ENCODE data around the gene XPNPEP1. TPM values are rescaled to one million over a fixed set of nuclear protein-coding genes. Genes with fewer than 3 reads are reported as not detected.

The XPNPEP1 gene
- total RNA-seq, 1 donor from 2014 or later: 80.6 TPM

DNA sequence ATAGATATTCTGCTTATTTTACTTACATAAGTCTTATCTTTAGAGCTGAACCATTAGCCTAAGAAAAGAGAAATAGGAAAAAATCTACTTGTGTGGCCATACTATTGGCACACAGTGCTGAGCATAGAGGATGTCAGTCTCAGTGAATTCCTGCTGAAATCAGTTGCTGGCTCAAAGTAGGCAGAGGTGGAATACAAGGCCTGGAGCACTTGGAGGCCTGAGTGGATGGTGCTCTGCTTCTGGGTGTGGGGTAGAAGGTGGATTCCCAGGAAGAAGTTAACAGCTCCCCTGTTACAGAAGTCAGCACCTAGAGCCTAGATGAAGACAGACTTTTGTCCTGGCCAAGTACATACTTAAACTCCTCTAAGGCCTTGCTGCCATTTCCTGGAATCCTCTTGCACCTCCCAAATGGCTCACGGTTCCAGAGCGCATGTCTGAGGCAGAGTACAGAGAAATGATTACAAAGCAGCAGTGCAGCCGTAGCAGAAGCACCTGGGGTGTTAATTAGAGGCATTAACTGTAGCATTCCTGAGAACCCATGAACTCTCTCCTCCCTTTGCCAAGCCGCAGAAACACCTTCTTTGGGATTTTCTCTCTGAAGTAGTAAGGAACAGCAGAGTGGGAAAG is 18.0 kb upstream of the XPNPEP1 start:
- Mint-ChIP-seq H3K27me3 (ENCODE audit: low read depth) (peaks cover 2% of the 10 kb centered on the region), H3K27ac (ENCODE audit: unreplicated experiment) (no peak overlapping the region), H3K4me3 (ENCODE audit: unreplicated experiment) (no peak overlapping the region), H3K4me1 (ENCODE audit: low read depth) (peaks cover 14% of the 10 kb centered on the region), H3K9me3 (ENCODE audit: low read depth) (no peaks in the 10 kb centered on the region), H3K36me3 (ENCODE audit: low read depth) (peaks cover 2% of the 10 kb centered on the region)
- TF ChIP-seq, protein P1, sequence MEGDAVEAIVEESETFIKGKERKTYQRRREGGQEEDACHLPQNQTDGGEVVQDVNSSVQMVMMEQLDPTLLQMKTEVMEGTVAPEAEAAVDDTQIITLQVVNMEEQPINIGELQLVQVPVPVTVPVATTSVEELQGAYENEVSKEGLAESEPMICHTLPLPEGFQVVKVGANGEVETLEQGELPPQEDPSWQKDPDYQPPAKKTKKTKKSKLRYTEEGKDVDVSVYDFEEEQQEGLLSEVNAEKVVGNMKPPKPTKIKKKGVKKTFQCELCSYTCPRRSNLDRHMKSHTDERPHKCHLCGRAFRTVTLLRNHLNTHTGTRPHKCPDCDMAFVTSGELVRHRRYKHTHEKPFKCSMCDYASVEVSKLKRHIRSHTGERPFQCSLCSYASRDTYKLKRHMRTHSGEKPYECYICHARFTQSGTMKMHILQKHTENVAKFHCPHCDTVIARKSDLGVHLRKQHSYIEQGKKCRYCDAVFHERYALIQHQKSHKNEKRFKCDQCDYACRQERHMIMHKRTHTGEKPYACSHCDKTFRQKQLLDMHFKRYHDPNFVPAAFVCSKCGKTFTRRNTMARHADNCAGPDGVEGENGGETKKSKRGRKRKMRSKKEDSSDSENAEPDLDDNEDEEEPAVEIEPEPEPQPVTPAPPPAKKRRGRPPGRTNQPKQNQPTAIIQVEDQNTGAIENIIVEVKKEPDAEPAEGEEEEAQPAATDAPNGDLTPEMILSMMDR (IDR thresholded peaks at IDR 0.05): no peak
- no peak for DNase-seq (ENCODE audit: low spot score)

DNA sequence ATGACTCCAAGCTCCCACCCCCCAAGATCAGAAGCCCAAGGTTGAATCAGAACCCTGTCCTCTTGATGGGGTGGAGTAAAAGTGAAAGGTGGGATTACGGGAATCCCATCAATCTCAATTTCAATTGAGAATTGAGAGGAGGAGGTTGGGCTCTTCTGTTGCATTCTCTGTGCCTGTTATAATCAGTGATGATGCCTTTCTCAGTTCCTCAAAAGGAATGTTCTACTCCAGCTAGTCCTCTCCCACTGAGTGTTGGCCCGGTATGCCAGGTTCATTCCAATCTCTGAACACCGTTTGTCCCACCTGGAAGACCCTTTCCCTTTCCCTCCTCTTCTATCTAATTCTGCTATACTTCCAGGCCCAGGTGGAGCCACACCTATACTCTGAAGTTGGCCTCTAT is 17.2 kb upstream of the XPNPEP1 start:
- Mint-ChIP-seq H3K4me3 (ENCODE audit: unreplicated experiment) (no peak overlapping the region), H3K9me3 (ENCODE audit: low read depth) (no peaks in the 10 kb centered on the region), H3K27ac (ENCODE audit: unreplicated experiment) (no peak overlapping the region), H3K36me3 (ENCODE audit: low read depth) (no peaks in the 10 kb centered on the region), H3K4me1 (ENCODE audit: low read depth) (peaks cover 20% of the 10 kb centered on the region), H3K27me3 (ENCODE audit: low read depth) (no peaks in the 10 kb centered on the region)
- no peak for DNase-seq (ENCODE audit: low spot score)
- TF ChIP-seq, protein P1 (IDR thresholded peaks at IDR 0.05): no peak

DNA sequence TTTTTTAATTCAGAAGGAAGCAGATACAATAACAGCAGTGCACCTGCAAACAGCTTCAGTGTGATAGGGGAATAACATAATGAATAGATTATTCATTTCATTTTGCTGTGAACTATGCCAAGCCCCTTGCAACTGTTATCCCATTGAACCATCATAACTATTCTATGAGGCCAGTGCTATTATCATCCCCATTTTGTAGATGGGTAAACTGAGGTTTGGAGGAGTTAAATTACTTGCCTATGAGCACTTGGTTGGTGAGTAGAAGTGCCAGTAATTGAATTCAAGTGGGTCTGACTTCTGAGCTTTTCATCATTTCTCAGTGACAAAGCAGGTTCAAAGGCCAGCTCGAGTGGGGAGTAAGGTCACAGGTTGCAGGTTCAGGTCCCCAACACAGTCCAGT is 16.8 kb upstream of the XPNPEP1 start:
- H3K36me3 Mint-ChIP-seq (ENCODE audit: low read depth): no peaks in the 10 kb centered on the region
- TF ChIP-seq, protein P1 (IDR thresholded peaks at IDR 0.05): no peak
- peaks cover 24% of the 10 kb centered on the region for H3K4me1 Mint-ChIP-seq (ENCODE audit: low read depth)
- no peaks in the 10 kb centered on the region for H3K9me3 Mint-ChIP-seq (ENCODE audit: low read depth)
- H3K27ac Mint-ChIP-seq (ENCODE audit: unreplicated experiment): no peak overlapping the region
- no peak for DNase-seq (ENCODE audit: low spot score)
- no peak overlapping the region for H3K4me3 Mint-ChIP-seq (ENCODE audit: unreplicated experiment)
- no peaks in the 10 kb centered on the region for H3K27me3 Mint-ChIP-seq (ENCODE audit: low read depth)

DNA sequence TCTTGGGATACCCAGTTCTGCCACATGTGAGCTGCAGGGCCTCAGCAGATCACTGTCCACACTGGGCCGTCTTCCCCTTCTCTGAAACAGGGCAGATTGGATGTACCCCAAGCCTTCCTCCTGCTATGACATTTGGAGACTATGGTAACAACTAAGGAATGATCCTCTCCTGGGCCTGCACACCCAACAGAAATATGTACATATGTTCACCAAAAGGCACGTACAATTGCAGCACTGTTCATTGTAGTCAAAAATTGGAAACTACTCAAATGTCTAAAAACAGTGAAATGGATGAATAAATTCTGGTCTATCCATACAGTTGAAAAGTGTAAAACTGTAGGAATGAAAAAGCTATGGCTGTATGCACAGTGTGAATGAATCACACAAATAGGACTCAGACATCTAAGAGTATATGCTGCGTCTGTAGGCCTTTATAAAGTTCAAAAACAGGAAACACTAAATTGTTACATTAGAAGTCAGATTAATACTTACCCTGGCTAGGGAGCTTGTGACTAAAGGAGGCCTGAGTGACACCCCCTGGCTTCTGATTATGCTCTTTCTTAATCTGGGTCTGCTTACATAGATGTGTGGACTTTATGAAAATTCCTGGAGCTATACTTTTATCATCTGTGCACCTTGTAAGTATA is 16.1 kb upstream of the XPNPEP1 start:
- no peak for DNase-seq (ENCODE audit: low spot score)
- TF ChIP-seq, protein P1 (IDR thresholded peaks at IDR 0.05): no peak
- H3K36me3 Mint-ChIP-seq (ENCODE audit: low read depth): no peaks in the 10 kb centered on the region
- H3K9me3 Mint-ChIP-seq (ENCODE audit: low read depth): no peaks in the 10 kb centered on the region
- no peaks in the 10 kb centered on the region for H3K27me3 Mint-ChIP-seq (ENCODE audit: low read depth)
- peaks cover 31% of the 10 kb centered on the region for H3K4me1 Mint-ChIP-seq (ENCODE audit: low read depth)
- H3K4me3 Mint-ChIP-seq (ENCODE audit: unreplicated experiment): no peak overlapping the region
- H3K27ac Mint-ChIP-seq (ENCODE audit: unreplicated experiment): peak overlapping the region; percentile 5

DNA sequence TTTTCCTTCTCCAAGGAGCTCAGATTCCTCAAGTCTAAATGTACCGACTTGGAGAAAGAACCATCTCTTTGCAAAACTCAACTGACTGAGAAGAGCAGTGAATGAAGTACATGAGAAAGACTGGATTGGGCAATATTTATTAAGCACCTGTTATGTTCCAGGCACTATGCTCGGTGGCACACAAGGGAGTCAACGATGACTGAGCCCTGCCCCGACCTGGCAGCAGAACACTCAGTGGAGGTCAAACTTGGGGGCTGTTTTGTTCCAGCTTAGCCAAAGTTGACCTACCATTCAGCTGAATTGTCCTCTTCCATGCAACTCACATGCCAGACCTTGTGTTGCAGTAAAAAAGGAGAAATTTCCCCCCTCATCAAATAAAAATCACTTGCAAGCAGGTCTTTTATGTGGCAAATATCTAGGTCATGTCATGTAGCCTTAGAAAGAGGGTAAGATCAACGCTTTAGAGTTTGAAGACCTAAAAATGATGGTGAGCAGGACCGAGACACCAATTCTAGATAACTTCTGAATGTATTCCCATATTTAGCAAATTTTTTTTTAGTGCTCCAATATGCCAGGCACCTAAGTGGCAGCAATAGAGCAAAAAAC is 14.3 kb upstream of the XPNPEP1 start:
- Mint-ChIP-seq H3K9me3 (ENCODE audit: low read depth) (no peaks in the 10 kb centered on the region), H3K27ac (ENCODE audit: unreplicated experiment) (no peak overlapping the region), H3K36me3 (ENCODE audit: low read depth) (no peaks in the 10 kb centered on the region), H3K27me3 (ENCODE audit: low read depth) (no peaks in the 10 kb centered on the region), H3K4me1 (ENCODE audit: low read depth) (peaks cover 47% of the 10 kb centered on the region), H3K4me3 (ENCODE audit: unreplicated experiment) (no peak overlapping the region)
- TF ChIP-seq, protein P1 (IDR thresholded peaks at IDR 0.05): no peak
- no peak for DNase-seq (ENCODE audit: low spot score)
